ENCODE results near the gene INKA1. TPM values are rescaled to one million over a fixed set of nuclear protein-coding genes. Genes with fewer than 3 reads are reported as not detected.
A peak's percentile ranks its signal among the peaks of the same experiment; 100 is the strongest.

Gene INKA1
- total and polyA plus RNA-seq, 5 donors from 2014 or later, result 0.62 to 1.2 (median 0.87) TPM

DNA sequence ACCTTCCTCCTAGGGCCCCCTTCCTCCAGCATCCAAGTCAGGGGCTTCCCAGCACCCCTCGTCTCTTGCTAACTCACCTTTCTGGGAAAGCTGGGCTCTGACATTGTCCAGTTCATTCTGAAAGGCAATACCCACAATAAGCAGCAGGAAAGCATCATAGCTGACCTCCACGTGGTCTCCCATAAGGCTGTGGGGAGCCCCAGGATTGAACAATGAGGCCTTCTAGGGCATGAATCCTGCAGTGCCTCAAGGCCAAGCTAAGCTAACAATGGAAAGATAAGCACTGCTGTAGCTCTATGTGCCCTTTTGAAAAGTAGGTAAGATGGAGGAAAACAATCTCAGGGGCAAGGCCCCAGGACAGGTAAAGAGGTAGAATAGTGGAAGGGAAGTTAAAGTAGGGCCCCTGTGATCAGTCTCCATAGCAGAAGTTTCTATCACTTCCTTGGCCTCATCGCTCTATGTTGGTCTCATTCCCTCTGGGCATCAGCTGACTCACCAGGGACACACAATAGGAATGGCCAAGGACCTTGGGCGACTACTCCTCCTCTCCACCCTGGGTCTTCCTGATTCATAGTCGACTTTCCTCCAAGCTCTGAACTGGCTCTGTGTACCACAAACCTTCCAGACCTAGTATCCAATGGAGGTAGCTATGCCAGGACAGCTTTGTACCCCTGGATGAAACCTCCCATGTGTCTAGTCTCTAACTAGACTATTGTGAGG lies 41.6 kb downstream of the INKA1 start:
- no peak overlapping the region for H3K27ac Mint-ChIP-seq

DNA sequence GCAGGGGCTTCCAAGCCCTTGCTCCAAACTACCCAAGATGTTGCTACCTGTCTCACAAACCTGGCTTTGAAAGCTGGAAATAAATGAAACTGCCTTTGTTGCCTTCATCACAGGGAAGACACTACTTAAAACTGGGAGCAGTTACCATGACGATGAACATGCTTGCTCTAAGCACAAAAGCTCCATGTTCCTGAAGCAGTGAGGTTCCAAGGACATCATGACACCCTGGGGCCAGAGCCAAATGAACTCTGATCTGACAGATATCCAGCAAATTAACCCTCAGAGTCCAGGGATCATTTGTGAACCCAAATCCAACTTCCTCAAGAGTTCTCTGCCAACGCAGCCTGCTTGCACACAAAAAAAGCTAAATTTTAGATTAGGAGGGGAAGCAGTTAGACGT lies 42.6 kb downstream of the INKA1 start:
- Mint-ChIP-seq H3K27me3 (no peaks in the 10 kb centered on the region), H3K4me1 (no peaks in the 10 kb centered on the region), H3K4me3 (no peak overlapping the region), H3K36me3 (no peaks in the 10 kb centered on the region), H3K9me3 (no peaks in the 10 kb centered on the region), H3K27ac (peak overlapping the region in 1 of 3 donors; percentile 41)
- no peak overlapping the region for H3K4me3 ChIP-seq (ENCODE audit: low read depth, low read length)
- DNase-seq (no peak), ATAC-seq (ENCODE audit: low read depth in 2 of 2) (no peak)
- H3K9me3 ChIP-seq (ENCODE audit: control insufficient read depth in 2 of 2, low read length in 2 of 2), result no peaks in the 10 kb centered on the region
- no peaks in the 10 kb centered on the region for H3K36me3 ChIP-seq (ENCODE audit: control insufficient read depth, insufficient read depth, low read length)
- no peaks in the 10 kb centered on the region for H3K4me1 ChIP-seq (ENCODE audit: control insufficient read depth, insufficient read depth, low read length, poor library complexity, severe bottlenecking)
- no peaks in the 10 kb centered on the region for H3K27me3 ChIP-seq (ENCODE audit: control insufficient read depth, insufficient read depth, low read length)
- H3K27ac ChIP-seq (ENCODE audit: insufficient read depth, low read length, poor library complexity, severe bottlenecking), result no peak overlapping the region

More for the DNA sequence above, 41.6 kb downstream of the INKA1 start:
- no peak overlapping the region for H3K4me3 ChIP-seq (ENCODE audit: low read depth, low read length)
- H3K36me3 Mint-ChIP-seq, result no peaks in the 10 kb centered on the region
- DNase-seq (no peak), ATAC-seq (ENCODE audit: low read depth in 2 of 2) (no peak)
- H3K9me3 Mint-ChIP-seq, result no peaks in the 10 kb centered on the region
- no peaks in the 10 kb centered on the region for H3K27me3 Mint-ChIP-seq
- H3K9me3 ChIP-seq (ENCODE audit: control insufficient read depth in 2 of 2, low read length in 2 of 2), result no peaks in the 10 kb centered on the region
- H3K36me3 ChIP-seq (ENCODE audit: control insufficient read depth, insufficient read depth, low read length), result no peaks in the 10 kb centered on the region
- no peak overlapping the region for H3K4me3 Mint-ChIP-seq
- H3K27me3 ChIP-seq (ENCODE audit: control insufficient read depth, insufficient read depth, low read length), result no peaks in the 10 kb centered on the region
- no peak overlapping the region for H3K27ac ChIP-seq (ENCODE audit: insufficient read depth, low read length, poor library complexity, severe bottlenecking)
- H3K4me1 Mint-ChIP-seq, result no peaks in the 10 kb centered on the region
- no peaks in the 10 kb centered on the region for H3K4me1 ChIP-seq (ENCODE audit: control insufficient read depth, insufficient read depth, low read length, poor library complexity, severe bottlenecking)

Other genes starting within 250 kb of the INKA1 start
- 0.12 TPM for gene BSN, start 248.8 kb upstream of the INKA1 start, total RNA-seq
- not detected for gene BSN, start 248.8 kb upstream of the INKA1 start, polyA plus RNA-seq
- 87.7 TPM for gene APEH, start 128.9 kb upstream of the INKA1 start, total RNA-seq
- 100 to 1,000 TPM; 126 to 138 (median 135) TPM for gene APEH, start 128.9 kb upstream of the INKA1 start, polyA plus RNA-seq
- 4.1 TPM for gene MST1, start 113.8 kb upstream of the INKA1 start, total RNA-seq
- 1 to 10 TPM in 2 of 4 donors, under 1 TPM in 2; 0.76 to 1.6 (median 0.97) TPM for gene MST1, start 113.8 kb upstream of the INKA1 start, polyA plus RNA-seq
- 47.1 TPM for gene RNF123, start 113.7 kb upstream of the INKA1 start, total RNA-seq
- 10 to 100 TPM in 3 of 4 donors, 1 to 10 TPM in 1; 9.8 to 16.6 (median 12.6) TPM for gene RNF123, start 113.7 kb upstream of the INKA1 start, polyA plus RNA-seq
- gene AMIGO3, start 83.6 kb upstream of the INKA1 start, total RNA-seq, result not detected
- gene AMIGO3, start 83.6 kb upstream of the INKA1 start, polyA plus RNA-seq, result 1 to 10 TPM in 3 of 4 donors, under 1 TPM in 1; 0.53 to 1.5 (median 1.1) TPM
- 32.1 TPM for gene GMPPB, start 79.3 kb upstream of the INKA1 start, total RNA-seq
- 10 to 100 TPM; 14.7 to 29.7 (median 16.9) TPM for gene GMPPB, start 79.3 kb upstream of the INKA1 start, polyA plus RNA-seq
- 61.5 TPM for gene IP6K1, start 16.7 kb upstream of the INKA1 start, total RNA-seq
- gene IP6K1, start 16.7 kb upstream of the INKA1 start, polyA plus RNA-seq, result 10 to 100 TPM; 31.6 to 39.6 (median 32.2) TPM
- gene CDHR4, start 3.4 kb upstream of the INKA1 start, total RNA-seq, result 0.32 TPM
- gene CDHR4, start 3.4 kb upstream of the INKA1 start, polyA plus RNA-seq, result not detected
- 201 TPM for gene UBA7, start 10.7 kb downstream of the INKA1 start, total RNA-seq
- 10 to 100 TPM; 30.6 to 41.8 (median 37.4) TPM for gene UBA7, start 10.7 kb downstream of the INKA1 start, polyA plus RNA-seq
- gene TRAIP, start 53.3 kb downstream of the INKA1 start, total RNA-seq, result 7.9 TPM
- gene TRAIP, start 53.3 kb downstream of the INKA1 start, polyA plus RNA-seq, result 1 to 10 TPM in 3 of 4 donors, under 1 TPM in 1; 0.52 to 3.2 (median 1.7) TPM
- gene CAMKV, start 66.6 kb downstream of the INKA1 start, total RNA-seq, result not detected
- gene CAMKV, start 66.6 kb downstream of the INKA1 start, polyA plus RNA-seq, result not detected
- 2.0 TPM for gene MST1R, start 100.6 kb downstream of the INKA1 start, total RNA-seq
- under 1 TPM in 2 of 4 donors, not detected in 2; 0.25 to 0.31 TPM for gene MST1R, start 100.6 kb downstream of the INKA1 start, polyA plus RNA-seq
- gene MON1A, start 126.5 kb downstream of the INKA1 start, total RNA-seq, result 4.7 TPM
- 10 to 100 TPM; 14.9 to 20.1 (median 19.2) TPM for gene MON1A, start 126.5 kb downstream of the INKA1 start, polyA plus RNA-seq
- gene RBM6, start 136.9 kb downstream of the INKA1 start, total RNA-seq, result 142 TPM
- 10 to 100 TPM; 23.1 to 27.4 (median 24.7) TPM for gene RBM6, start 136.9 kb downstream of the INKA1 start, polyA plus RNA-seq

Measured in CD4-positive, CD25-positive, alpha-beta regulatory T cell (primary cell).